Stimulated activated CD4-positive, alpha-beta T cell treated with anti-CD3 and anti-CD28 coated beads, TNF-alpha, amount 100 ng/mL, for 48 hours (primary cell): ENCODE measurements around the gene RBM33.
"Not testable (repeated sequence)": the region's sequence is repeated elsewhere in the genome, so short reads cannot be mapped to it uniquely, and the experiment has no call there.

Experiments used
- DNase-seq, 3 donors: peaks; one replicate each; pipeline ENCODE4 v3.0.0-alpha.2; 2020; ENCODE audit warnings: low read depth in 3 of 3

The RBM33 gene

DNA sequence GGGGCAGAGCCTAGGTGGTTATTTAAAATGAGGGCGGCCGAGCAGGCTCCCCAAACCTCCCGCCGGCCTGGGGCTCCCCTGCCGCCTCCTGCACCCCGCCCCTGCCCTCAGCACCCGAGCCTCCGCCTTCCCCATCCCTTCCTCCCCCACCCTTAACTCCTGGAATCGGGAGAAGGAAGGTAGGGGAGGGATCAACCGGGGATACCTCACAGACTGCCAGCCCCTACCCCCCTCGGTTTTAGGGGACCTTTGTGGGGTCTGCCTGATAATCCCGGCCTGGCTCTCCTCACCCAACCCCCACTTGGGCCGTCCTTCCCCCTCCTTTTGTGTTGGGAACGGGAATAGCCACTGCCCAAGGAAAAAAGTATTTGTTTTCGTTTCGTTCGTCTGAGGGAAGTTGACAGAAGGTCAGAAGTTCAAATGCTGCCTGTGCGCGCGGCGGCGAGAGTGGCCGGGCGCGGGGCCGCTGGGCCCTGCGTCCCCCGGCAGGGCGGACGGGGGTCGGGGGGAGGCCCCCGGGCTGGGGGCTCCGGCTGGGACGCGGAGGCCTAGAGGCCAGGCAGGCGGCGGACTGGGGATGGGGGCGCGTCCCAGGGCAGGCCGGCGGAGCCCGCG is 165.0 kb downstream of the RBM33 start:
- DNase-seq, result no peak

DNA sequence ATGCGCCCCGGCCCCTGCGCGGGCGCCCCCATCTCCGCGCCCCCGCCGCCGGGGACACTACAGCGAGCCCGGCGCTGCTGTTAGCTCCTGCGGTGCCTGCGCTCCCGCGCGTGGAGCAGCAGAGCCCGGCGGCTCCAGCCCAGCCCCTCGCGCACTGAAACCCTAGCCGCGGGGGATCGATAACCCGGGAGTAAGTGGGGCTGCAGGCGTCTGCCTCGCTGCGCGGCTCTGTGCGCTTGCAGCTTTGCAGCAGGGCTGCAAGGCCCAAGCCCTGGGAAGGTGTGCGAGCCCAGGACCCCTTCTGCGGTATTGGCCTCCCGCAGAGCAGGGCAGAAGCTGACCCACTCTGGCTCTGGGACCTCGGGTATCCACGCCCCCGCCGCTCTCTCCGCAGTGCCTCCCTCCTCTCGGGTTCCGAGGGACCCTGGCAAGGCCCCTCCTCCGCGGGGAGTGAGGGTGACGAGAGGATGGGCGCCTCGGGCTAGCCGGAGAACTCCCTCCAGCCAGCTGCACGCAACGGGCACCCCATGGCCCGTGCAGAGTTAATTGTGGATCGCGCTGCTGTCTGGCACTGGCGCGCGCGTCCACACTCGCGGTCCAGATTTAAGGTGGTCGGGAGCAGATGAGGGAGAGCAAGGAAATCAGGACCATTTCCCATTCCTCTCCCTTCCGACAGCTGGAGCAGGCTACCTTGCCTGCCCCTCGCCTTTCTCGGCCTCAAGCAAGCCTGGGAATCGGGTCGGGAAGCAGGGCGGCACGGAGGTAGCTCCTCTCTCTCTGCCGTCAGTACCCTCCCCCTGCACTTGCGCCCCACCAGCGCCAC is 165.7 kb downstream of the RBM33 start:
- no peak for DNase-seq

DNA sequence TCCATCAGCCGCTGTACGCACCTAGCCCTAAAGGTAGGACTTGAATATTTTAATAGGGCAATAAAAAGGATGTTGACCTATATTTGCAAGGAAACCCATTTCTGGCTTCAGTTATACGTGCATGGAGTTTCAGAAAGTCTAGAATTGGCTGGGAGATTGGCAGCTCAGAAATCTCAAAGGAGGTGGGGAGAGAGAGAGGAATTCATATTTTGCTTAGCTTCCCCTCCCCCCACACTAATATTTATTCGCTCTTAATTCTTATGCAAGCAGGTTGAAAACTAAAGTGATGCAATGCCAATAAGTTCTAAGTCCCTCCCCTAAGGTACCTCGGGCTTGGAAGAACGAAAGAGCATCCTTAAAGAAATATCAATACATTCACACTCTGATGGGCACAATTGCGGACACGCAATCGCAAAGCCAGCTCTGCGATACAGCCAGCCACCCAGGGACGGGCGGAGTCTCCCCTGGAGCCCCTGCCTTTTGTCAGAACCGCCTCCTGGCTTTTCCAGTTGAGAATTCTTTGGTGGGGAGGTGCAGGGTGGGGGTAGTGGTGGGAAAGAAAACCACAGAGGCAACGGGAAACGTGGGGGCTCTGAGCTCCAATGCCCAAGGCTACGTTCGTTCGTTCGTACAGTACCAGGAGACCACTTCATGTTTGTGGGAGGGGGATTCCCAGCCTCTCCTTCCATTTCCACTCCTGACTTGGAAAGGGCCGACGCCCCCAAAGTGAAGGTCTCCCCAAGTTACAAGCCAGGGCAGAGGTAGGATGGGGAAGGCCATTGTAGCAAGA is 166.5 kb downstream of the RBM33 start:
- no peak for DNase-seq

DNA sequence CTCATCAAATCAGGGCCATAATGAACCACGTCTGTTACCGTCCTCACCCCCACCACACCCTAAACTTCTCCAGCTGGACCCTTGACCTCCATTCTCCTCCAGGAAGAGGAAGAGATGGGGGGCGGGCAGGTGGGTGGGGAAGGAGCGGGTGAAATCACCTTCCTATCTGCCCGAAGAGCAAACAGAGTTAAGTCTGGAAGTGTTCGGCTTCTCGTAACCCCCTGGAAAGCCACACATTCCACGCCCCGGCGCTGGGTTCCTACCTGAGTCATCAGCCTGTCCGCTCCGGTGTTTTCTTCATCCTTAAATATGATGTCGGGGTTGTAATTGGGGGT is 167.1 kb downstream of the RBM33 start:
- no peak for DNase-seq

DNA sequence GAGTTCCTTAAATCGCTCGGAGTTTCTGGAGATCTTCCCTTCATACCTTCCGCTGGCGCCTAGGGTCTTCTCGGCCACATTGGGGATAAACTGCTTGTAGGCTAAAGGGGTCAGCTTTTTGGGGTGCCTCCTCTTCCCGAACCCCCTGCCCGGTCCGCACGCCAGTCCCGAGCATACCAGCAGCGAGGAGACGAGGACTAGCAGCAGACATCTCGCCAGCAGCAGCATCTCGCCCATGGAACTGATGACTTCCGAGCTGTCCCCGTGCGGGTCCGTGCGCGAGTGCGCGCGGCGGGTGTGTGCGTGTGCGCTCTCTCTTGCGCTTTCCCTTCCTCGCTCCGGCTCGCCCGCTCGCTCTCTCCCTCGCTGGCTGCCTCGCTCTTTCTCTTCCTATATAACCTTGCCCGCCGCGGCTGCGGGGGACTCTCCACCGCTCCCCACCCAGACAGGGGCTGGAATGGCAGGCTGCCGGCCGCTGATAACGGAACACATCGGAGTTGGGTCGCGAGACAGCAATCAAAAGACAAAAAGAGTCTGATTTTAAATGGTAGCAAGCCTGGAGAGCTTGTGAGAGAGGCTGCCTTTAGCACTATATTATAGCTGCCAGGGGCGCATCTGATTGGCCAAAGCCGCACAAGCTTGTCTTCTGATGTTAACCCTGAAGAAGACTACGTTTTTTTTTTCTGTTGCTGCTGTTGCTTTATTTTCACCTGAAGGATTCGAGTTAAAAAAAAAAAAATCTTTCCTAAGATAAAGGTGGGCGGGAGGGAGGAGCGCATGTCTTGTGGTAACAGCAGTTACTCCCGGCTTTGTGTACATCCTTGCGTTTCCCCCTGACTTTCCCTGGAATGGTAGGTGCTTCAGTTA is 167.7 kb downstream of the RBM33 start, which contains the start of gene SHH:
Gene SHH, minus strand, starts transcription at position 569 of the 867 bp plus-strand sequence. Its CDS starts 341 bp downstream, at position 228.
- no peak for DNase-seq

DNA sequence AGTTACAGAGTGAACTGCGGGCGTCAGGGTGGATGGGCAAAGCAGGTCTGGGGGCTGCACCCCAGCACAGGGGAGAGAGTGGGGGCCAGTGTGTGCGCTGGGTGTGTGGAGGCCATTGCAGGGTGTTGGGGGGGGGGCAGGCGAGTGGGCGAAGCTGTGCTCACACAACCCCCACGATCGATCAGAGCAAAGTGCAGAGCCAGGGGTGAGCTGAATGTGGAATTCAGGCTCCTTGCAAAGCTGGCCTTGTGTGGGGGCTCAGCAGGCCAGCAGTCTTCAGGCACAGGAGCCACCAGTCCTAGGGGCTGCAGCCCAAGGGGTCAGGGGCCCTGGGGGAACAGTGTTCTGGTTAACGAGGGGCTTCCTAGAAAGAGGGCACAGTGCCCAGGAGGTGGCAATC is 168.7 kb downstream of the RBM33 start:
- DNase-seq, result no peak

DNA sequence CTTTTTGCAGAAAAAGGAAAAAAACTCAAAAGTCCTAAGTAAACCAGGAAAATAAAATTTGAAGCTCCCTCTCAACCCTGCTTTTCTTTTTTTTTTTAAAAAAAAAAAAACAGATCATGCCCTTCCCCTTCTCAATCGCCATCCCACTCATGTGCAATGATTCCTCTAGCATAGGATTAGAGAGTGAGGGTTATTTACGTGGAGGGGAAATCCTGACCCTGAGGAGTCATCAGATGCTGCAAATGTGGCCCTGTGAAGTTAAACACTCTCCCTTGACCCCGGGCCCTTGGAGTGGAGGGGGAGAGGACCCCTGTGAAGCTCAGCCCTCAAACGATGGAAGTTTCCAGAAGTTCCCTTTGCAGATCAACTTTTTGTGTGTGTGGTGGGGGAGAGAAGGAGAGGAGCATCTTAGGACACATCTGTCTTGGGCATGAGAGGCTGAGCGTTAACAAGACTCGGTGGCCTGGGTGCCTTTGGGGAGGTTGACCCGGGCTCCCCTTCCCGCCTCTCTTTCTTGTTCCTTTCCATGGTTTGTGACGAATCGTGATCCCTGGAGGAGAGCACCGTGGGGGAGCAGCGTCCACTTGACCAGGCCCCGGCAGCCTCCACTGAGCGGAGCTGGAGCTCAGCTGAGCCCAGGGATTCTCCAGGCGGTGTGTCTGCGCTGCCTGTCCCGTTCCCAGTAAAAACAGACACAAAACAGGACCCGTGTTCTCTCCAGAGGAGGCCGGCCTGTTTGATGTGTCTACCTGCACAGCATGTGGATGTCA is 169.3 kb downstream of the RBM33 start:
- no peak for DNase-seq

DNA sequence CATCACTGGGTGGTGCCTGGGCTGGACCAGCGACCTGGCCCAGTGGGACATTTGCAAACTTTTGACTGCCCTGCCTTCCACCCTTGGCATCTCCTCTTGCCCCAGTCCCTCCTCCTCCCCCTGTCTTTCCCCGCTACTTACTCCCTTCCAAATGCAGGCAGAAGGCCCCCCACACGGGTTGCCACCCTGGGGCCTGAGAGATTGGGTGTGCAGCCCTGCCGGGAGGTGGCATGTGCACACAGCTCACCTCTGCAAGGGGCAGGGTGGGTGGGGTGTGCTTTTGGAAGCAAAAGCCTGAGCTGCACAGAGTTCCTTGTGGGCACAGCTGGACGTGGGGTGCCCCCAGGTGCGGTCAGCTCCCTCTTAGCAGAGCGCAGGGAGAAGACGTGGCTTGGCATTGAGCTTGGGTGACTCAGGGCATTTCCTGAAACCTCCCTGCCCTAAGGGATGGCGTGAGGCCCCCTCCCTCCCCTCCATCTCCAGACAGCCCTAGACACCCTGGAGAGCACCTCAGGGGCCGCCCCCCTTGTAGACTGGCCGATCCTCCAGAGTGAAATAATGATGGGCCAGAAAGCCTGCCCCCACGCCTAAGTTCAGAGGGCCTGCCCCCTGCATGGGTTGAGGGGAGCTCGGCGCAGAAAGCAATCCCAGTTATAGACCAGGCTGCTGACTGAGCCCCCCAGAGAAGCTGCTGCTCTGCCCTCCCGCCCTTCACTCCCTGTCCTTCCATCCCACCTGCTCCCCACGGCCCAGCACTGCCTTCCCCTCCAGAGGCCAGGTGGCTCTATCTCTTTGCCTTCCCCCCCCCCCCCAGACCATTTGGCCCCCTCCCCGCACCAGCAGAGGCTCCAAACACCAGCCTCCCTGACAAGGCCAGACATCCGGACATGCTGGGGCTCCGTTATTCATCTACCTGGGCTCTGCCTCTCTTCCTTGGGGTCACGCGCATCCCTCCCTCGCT is 170.1 kb downstream of the RBM33 start:
- no peak for DNase-seq

DNA sequence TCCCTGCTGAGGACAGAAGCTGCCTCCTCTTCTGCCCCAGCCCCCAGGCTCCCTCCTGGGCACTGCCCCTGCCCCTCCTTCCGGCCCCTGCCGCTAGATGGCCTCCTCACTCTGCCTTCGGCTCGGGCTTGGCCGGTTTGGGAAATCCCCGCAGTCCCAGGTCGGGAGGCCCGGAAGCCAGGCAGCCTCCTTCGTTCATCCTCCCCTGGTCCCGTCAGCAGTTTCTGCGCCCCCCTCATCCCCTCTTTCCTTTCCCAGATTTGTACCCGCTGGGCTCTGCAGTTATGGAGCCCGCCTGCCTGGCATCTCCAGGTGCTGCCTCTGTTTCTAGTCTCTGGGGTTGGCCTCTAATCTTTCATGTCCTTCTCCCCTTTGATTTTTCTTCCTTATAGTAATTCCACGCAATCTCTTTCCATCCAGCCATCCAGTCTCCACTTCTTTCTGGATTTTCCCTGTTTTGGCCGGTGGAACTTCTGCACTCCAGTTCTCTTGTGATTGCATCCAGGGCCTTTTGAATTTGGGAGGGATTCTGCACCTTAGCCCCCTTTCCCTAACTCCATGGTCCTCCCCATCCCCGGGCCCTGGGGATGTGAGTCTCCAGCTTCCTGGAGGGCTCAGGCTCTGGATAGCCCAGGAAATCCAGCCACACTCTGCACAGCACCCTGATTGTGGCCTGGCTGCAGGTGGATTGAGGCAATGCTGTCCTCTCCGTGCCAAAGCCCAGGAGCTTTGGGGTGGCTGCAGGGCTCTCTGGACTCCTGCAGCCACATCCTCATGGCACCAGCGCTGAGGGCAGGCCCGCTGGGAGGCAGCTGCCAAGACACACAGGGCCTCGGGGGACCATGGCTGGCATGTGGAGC is 171.1 kb downstream of the RBM33 start:
- peak; percentile 53 to 73 (median 58) for DNase-seq

DNA sequence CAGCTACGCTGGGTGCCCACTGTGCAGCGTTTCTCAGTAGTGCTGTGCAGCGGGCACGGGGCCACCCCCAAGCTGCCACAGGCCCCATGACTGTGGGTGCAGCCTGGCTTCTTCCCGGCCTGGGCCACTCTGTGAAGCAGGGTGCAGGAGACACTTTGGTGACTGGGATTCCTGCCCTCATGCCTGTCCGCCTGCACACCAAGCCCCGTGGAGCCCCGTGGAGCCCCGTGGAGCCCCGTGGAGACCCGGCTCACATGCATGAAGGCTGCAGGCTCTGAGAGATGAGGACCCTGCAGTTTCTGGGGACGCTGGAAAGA is 171.7 kb downstream of the RBM33 start:
- DNase-seq, result no peak

DNA sequence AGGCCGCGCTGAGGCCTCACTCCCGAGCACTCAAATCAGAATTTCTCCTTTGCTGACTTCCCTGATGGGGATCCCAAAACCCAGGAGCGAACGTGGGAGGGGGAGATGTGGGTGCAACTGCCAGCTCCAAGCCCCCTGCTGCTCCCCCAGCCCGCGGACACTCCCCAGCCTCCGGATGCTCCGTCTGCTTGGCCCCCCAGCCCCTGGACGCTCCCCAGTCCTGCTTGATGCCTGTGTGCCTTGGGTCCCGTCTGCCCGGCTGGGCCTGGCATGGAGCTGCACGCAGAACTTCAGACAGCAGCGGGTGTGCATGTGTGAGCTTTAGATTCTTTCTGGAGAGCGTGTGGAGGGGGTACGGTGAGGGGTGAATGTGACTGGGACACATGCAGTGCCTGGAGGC is 172.5 kb downstream of the RBM33 start:
- no peak for DNase-seq

DNA sequence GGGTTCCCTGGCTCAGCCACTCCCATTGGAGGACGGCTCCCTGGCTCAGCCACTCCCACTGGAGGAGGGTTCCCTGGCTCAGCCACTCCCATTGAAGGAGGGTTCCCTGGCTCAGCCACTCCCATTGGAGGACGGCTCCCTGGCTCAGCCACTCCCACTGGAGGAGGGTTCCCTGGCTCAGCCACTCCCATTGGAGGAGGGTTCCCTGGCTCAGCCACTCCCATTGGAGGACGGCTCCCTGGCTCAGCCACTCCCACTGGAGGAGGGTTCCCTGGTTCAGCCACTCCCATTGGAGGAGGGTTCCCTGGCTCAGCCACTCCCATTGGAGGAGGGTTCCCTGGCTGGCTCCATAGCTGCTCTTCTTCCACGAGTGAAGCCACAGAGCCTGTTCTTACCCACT is 173.1 kb downstream of the RBM33 start:
- not testable (repeated sequence) for DNase-seq

DNA sequence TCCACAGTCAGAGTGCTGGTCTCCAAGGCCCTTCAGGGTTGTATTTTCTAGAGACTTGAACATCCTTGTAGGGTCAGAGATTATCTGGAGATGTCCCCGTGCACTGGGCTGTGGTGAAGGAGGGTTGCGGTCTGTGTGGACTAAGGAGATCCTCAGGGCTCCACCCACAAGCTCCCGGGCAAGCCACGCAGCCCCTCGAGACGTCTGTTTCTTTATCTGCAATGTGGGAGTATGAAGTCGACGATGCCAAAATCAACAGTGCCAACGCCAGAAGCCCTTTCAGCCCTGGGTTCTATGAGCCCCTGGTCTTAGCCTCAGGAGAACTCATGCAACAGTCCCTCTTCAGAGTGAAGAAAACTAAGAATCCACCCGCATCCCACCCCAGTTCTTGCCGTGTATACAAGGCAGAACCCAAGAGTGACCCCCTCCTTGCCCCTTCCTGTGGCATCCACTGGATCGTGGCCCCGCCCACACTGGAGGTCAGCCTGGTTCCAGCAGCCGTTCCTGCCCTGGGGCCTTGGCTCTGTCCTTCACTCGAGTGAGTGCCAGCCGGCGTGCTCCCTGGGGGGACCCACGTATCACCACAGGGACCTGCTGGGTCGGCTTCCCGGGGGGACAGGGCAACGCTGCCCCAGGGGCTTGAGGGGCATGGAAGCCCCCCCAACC is 173.8 kb downstream of the RBM33 start:
- DNase-seq, result no peak

DNA sequence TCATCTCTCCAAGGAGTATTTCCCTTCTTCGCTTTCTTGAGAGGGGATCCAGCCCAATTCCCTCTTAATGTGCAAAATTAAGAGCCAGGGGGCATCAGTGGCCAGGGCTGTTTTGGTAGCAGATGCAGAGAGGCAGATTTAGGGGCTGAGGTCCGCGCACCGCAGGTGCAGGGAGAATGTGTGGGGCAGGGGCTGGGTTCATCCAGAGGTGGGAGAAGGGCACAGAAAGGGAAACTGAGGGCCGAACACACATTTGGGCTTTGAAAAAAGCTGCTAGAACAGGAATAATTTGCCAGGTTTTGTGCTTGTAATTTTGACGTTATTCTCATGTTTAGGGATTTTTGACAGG is 174.3 kb downstream of the RBM33 start:
- DNase-seq, result no peak

DNA sequence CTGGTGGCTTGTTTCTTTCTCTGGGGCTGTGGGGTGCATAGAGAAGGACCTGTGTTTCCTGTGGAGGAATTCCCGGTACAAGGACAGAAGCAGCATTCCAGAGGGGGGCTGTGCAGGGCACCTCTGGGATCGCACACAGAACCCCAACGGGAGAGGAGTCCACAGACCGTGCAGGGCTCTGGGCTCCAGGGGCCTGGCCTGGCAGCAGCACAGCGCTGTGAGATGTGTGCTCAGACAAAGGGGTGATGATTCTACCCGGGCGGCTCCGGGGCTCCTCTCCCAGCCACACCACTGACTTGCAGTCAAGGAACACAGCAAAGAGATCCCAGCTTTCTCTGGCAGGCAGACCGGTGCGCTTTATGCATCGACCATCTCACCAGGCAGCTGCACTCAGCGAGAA is 174.7 kb downstream of the RBM33 start:
- no peak for DNase-seq

DNA sequence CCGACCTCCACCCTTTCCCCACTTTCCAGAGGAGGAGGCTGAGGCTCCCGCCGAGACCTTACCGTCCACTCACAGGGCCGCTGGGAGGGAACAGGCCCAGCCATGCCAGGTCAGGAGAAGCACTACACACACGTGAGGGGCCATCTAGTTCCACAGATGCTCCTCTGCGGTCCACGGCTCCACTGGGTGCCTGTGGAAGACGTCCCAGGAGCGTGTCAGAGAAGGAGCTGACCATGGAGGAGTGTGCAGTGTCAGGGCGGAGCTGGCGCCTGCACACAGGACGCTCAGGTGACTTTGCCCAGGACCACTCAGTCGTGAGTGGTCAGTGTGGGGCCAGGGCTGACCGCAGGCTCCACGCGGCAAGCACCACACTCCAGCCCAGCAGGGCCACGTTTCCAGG is 175.8 kb downstream of the RBM33 start:
- no peak for DNase-seq

DNA sequence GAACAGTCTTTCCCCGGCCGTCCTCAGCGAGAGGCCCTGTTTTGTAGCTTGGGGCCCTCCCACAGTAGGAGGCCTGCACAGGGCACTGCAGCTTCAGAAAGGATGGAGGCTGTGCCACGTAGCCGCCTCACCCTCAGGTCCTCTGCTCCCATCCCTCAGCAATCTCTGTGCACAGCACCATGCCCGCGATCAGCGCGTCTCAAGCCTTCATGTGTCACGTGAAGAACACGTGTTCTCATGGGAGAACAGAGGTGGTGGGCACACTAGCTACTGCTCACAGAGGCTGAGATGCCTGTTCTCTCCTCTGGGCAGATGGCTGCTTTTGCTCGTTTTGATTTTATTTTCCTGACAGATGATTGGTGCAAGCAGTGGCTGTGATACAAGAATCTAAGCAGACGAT is 176.3 kb downstream of the RBM33 start:
- DNase-seq, result no peak

DNA sequence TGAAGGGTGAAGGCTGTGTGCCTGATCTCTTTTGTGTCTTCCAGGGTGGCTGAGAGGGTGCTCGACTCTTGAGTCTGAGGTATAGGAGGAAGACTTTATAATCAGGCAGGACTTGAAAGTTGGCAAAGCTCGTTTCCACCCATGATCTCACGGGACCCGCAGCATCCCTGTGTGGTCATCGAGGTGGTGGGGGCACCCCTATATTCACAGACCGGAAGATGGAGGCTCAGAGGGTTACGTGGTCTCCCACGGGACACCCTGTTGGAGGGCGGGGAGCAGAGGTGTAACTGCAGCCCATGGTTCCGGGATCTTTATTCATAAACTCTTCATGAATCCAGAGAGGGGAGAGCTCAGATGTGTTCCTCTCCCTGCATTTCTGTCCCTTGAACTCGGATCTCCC is 177.4 kb downstream of the RBM33 start:
- no peak for DNase-seq
